HG03025 (cell line): Measurements from ENCODE around the gene MRPS33.
"Not testable (repeated sequence)": the region's sequence is repeated elsewhere in the genome, so short reads cannot be mapped to it uniquely, and the experiment has no call there.

ENCODE experiments used
- ATAC-seq: cut with Tn5 transposase; IDR thresholded peaks from one replicate; pipeline ENCODE4 v1.9.1; 2021; ENCODE audit warnings: mild to moderate bottlenecking, moderate library complexity; ENCODE audit not compliant: unreplicated experiment, low FRiP score

Gene MRPS33

DNA sequence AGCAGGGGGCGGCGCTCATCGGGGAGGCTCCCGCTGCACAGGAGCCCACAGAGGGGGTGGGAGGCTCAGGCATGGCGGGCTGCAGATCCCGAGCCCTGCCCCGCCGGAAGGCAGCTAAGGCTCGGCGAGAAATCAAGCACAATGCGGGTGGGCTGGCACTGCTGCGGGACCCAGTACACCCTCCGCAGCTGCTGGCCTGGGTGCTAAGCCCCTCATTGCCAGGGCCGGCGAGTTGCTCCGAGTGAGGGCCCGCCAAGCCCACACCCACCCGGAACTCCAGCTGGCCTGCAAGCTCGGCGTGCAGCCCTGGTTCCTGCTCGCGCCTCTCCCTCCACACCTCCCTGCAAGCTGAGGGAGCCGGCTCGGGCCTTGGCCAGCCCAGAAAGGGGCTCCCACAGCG lies 57.8 kb downstream of the MRPS33 start:
- not testable (repeated sequence) for ATAC-seq
